Eye (tissue), 1 donor: ENCODE data around the gene RNF220.

Experiments
- DNase-seq: peaks from one replicate; pipeline ENCODE4 v3.0.0-alpha.2; 2015

The RNF220 gene

DNA sequence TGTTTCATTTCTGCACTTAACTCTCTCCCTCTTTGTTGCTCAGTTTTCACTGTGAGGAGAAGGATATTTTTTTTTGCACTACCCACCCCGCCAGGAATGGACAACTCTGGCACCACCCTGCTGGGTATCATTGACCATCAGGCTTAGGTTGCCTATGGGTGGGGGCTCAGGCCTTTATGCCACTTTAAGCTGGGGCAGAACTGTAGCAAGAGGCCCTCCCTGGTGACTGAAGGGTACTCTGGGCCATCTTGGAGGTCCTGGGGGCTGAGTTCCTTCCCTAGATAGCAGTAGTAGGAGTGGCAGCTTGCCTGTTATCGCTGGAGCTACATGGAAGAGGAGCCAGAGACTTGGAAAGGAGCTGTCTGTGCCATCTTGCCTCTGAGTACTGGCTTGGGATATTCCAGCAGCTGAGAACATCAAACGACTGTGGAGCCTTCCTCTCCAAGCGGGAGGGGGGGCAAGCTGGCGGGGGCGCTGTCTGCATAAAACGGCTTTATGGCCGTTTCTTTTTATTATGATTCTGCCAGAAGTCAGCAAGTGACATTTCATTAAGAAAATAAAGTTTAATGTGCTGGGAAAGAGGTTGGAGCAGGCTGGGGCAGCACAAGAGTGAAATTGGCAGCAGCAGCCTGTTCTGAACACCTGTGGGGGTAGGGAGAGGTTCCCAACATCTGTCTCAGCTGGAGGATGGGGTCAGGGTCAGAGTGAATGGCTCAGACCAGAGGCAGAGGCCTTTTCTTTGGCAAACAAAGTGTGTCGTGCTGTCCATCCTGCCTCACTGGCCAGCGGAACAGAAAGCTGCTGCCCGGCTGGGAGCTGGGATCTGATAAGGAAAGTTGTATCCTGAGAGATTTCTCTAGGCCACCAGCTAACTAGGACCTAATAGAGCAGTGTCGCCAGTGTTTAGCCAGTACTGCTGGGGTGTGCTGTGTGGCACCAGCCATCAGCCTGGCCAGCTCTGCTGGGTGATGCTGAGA is 236.4 kb downstream of the RNF220 start:
- DNase-seq = no peak

DNA sequence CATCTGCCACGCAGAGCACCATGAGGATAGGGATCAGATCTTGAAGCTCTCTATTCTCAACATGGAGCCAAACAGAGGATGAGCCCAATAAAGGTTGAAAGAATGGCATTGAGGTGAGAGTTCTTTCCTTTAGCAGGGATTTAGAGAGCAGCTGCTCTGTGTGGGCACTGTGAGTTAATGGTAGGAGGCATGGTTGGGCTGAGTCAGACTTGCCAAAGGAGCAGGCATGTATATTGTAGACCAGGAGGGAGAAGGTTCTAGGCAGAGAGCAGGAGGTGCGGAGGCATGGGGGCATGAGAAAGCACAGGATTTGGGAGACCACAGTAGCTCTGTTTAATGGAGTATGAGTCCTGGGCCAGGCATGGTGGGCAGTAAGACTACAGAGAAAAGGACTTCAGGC is 237.2 kb downstream of the RNF220 start:
- no peak for DNase-seq

DNA sequence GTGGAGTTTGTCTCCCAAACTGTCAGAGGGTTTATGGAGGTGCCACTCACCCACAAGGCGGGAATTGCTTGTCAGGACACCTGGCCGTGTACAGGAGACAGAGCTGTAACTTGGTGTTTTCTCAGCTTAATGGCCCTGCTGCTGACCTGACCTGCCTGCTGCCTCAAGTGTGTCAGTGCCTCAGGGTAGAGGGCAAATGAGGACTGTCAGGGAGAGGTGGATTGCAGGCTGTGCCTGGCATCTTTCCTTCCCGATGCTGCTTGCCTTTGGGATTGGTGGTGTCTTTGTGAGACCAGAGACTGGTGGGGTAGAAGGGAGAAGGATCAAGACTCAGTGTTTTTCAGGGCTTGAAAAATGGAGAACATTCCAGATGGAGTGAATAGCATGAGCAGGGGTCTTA is 237.9 kb downstream of the RNF220 start:
- no peak for DNase-seq

DNA sequence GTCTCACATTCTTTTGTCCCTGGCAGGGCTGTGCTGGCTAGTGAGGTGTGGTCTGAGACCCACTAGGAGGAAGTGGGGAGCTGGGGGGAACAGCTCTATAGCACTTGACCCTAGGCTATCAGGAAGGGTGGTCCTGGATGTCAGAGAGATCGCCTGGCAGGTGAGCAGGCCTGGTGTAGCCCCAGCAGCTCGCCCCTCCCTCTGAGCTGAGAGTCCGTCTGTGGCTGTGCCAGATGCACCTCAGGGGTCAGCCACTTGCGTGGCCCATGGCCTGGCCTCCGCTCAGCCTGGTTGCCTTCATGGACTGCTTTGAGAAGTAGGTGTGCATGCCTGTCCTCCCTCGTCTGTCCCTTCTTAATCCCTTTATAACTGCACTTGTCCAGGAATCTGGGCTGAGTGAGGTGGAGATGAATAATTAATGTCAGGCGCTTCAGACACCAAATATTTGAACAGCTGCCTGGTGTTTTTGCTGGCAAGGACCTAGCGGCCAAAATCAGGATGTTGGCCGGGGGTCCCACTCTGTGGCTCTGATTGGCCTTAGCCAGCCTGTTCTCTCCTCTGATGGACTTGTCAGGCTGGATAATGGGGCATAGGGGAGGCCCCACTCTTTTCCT is 238.8 kb downstream of the RNF220 start:
- DNase-seq = no peak

DNA sequence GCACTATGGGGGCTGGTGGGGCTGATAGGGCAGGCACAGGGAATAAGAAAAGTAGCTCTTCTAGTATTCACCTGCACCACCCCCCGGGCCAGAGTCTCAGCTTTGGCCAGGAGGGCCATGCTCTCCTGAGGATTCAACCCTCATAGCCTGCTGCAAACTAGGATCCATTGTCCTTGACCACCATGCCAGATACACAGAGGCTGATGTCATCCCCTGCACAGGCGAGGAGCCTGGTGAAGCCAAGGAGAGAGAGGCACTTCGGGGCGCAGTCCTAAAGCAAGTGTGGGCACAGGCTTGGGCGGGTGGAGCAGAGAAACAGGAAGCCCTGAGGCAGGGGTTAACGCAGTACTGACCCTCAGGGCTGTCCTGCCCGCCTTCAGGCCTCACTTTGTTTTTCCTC is 239.8 kb downstream of the RNF220 start:
- DNase-seq = no peak

DNA sequence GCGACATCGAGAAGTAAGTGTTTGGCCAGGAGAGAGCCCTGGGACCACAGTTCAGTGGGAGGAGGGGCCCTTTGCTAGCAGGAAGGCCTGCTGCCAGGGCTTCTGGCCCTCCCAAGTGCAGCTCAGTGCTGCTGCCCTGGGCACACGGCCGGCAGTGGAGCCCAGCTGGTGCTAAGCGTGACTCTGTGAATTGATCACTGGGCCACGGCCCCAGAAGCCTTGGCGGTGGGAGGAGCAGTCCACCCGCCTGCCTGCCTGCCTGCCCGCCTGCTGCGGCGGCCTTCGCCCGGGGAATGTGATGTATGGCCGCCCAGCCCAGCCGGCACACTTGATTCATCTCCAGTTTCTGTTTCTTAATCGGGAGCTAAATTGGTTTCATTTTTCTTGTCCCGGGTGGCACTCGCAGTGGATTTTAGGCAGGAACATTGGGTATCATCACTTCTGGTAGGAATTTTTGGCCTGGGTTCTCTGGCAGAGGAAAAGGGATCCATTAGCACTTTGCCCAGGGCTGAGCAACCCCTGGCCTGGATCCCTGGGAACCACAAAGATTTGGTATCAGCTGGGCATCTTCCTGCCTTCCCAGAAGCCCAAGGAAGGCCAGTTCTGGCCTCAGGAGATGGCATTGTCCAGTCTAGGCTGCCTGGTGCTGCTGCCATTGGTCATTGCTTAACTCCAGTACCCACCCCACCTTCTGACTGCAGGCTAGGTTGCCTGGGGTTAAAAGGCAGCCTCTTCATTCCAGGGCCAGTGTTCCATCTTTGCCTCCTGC is 240.6 kb downstream of the RNF220 start:
- no peak for DNase-seq

DNA sequence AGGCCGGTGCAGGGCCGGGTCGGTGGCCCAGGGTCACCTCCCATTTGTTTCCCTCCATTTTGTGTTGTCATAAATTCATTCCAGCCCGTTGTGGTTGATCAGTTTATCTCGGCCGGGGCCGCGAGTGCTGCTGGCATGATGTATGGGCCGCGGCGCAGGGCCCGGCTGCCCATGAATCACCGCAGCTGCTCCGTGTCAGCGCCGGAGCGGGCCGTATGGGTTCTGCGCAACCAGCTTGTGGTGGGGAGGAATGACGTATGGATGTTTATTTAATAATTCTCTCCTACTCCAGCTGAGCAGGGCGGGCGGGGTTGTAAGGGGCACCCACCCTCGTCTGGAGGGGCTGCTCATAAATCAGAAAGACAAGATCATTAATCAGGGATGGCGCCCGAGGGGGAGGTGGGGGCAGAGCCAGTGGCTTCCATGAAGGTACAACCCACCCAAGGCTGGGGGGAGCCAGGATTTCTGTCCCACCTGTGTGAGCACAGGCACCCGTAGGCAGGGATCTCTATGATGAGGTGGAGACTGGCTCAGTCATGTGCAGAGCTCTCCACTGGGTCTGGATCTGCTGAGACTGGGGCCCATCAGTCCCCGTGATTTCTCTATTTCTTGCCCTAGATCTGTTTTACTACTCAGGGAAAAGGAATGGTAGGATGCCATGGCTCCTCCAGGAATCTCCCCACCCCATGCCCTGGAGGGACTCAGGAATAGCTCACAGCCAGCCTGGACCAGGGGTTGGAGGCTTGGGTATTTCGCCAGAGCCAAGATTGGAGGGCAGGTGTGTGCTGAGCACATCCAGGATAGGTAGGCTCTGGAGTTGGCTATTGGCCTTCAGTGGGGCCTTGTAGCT is 241.4 kb downstream of the RNF220 start:
- no peak for DNase-seq

DNA sequence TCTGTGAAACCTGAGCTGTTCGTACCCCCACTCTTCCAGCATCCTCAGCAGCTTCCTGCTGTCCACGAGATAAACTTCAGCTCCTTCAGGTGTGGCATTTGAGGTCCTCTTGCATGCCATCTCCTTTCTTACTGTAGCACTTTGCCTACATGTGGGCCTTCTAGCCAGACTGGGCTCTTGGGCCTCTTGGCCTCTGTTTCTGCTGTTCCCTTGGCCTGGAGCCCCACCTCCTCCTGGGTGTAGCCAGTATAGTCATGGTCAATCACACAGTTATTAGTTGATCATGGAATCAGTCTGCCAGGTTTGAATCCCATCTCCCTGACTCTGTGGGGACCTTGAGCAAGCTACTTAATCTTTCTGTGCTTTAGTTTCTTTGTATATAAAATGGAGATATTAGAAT is 242.8 kb downstream of the RNF220 start:
- no peak for DNase-seq

DNA sequence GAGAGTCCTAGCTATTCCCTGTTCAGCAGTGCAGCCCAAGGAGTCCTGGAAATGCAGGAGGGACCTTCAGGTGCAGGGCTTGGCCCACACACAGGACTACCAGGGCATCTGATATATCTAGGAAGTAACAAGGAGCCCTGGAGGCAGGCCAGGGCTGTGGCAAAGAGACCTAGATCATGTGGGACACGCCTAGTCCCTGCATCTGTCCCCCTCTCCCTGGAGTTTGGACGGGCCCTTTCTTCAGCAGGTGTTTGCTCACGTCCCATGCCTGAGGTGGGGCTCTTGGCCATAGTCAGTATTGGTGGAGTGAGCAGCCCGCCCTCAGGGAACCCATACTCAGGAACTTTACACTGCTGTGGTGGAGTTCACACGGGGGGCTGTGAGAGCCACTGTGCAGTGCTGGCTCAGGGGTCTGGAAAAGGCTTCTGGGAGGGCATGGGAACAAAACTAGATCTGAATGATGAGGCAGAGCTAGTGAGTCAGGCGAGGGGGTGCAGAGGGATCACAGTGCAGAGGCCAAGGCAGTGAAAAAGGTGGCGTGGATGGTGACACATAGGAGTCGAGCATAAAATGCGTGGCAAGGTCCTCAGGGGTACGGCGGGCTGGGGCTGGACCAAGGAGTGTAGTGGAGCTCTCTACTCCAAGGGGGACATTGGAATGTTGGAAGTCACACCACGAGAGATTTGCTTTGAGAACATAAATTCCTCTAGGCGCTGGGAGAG is 243.6 kb downstream of the RNF220 start:
- DNase-seq = no peak

DNA sequence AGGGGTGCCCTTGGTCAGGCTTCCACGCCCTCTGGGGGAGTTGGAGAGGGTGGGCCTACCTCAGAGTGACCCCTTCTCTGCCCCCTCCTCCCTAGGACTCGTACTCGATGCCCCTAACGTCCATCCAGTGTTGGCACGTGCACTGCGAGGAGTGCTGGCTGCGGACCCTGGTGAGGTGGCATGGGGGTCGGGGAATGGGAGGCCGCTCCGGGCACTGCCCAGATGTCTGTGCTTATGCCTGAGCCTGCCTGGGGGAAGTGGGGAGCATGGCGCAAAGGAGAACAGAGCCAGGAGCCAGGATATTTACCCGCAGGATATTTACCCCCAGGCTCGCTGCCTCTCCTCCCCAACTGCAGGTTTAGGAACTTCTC is 244.7 kb downstream of the RNF220 start:
- no peak for DNase-seq

DNA sequence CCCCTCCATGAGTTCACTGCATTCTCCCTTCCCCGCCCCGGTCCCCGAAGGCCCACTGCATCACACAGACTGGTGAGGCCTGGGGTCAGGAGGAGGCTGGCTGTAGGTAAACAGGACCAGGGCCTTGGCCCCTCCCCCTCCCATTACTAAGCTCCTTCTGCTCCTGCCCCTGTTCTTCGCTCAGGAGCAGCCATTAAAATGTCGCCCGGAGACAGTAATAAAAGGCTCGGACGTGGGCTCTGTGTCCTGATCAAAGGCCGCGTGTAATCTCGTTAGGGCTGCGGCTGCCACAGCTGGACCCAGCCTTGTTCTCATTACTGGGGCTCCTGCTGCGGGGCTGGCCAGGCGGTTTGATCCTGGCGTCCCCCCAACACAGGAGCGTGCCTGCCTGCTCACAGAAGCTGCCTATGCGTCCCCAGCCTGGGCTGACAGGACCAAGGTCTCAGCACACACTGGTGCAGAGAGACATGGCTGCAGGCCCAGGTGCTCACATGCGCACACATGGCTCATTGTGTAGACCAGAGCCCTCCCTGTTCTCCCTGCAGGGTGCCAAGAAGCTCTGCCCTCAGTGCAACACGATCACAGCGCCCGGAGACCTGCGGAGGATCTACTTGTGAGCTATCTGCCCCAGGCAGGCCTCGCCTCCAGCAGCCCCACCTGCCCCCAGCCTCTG is 245.2 kb downstream of the RNF220 start:
- DNase-seq = peak; percentile 72

DNA sequence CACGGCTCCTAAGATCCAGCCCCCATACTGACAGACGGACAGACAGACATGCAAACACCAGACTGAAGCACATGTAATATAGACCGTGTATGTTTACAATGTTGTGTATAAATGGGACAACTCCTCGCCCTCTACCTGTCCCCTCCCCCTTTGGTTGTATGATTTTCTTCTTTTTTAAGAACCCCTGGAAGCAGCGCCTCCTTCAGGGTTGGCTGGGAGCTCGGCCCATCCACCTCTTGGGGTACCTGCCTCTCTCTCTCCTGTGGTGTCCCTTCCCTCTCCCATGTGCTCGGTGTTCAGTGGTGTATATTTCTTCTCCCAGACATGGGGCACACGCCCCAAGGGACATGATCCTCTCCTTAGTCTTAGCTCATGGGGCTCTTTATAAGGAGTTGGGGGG is 246.0 kb downstream of the RNF220 start:
- DNase-seq = no peak

DNA sequence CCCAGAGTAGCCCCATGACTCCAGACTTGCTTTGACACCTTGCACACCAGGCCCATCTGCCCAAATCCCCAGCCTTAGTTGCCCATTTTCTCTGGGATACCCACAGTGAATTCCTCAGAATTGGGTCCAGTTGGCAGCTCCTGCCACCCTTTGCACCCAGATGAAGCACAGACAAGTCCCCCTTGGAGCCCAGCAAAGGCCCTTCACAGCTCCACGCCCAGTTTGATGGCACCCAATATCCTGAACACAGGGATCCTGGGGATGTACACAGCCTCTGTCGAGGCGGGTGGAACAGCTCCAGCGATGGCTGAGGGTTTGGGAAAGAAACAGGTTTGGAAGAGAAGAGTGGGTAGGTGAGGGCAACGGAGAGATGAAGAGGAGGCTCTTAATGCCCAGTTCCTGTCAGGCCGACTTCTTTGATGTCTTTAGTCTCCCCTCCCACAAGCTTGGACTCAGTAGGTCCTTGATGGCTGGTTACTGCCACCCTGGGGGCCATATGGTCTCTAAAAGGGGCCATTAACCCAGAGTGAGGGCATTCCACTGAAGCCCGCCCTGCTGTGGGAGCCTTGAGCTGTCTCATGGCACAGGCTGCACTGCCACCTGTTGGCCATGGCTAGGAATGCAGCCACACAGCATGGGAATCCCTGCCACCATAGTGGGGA is 247.5 kb downstream of the RNF220 start:
- DNase-seq = peak; percentile 93

DNA sequence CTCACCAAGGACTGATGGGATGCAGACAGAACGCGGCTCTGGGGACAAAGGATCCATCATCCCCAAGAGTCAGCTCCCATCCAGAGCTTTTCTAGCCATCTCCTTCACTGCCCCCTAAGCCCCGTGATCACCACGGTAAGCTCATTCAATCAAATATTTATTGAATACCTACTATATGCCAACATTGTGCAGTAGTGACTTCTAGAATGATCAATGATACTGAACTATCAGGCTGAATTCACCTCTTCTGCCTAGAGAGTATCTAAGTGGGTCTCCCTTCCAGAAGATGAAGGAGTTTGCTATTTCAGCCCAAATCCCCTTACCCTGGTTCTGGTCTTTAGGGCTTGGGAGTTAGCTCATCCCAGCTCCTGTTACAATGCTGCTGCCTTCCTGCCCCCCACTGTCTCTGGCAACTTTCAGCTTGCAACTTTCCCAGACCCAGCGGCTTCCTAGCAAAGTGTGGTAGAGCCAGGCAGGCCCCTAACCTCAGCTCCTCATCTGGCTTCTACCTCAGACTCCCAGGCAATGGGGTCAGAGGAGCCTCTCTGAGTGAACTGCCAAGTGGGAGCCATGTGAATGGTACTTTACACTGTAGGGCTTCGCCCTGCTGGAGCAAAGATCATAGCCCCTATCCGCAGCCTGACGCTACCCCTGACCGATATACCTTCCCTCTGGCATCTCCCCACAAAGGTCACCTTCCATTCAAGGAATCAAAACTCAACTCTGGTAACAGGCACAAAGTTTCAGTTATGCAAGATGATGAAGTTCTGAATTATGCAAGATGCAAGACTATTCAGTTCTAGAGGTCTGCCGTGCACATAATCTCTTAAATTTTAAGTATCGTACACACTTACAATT is 248.3 kb downstream of the RNF220 start:
- no peak for DNase-seq

DNA sequence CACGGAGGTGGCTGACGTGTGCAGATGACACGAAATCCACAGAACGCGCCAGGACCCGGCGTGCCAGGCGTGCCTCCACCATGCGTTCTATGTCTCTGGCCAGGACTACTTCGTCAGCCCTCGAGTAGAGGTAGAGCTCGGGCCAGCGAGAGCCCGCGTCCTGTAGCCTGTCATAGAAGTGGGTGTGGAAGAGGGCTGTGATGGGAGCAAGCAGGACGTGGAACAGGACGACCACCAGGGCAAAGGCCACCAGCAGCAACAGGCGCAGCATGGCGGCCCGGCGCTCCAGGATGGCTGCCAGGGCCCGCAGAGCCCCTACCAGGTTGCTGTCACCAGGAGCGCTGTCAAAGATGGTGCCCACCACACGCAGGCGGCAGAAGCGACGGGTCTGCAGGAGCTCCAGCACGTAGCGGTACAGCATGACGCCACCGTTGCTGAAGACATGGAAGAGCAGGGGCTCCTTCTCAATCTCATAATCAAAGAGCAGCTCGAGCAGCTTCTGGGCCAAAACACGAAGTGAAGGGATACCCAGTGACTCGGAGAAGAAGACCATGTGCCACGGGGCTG is 249.6 kb downstream of the RNF220 start:
- DNase-seq = no peak

DNA sequence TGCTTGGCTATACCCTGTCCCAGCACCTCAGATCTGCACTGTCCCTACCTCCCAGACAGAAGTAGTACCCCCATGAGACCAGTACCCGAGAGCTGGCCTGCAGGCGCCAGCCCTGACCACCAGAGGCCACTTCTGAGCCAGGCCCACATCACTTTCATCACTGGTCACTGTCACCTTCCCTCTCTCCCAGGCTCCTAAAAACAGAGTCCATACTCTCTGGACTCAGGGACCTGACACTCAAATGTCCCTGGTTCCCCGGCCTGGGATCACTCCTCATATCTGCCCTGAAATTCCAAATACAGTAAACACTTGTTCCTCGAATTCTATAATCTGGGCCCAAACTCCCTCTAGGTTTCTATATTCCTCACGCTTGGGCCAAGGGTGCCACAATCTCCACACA is 250.6 kb downstream of the RNF220 start:
- DNase-seq = peak; percentile 28

DNA sequence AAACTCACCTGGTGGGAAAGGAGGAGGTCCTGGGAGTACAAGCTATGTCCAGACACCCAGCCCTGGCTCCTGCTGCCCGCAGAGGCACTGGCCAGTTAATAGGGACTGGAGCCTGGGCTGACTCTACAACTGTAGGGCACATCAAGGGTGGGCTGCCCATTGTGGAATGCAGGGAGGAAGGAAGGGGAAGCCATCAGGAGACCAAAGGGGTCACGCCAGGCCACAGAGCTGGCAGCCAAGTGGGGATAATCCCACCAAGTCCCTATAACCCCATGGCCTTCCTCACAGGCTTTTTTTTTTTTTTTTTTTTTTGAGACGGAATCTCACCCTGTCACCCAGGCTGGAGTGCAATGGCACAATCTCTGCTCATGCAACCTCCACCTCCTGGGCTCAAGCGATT is 254.5 kb downstream of the RNF220 start:
- DNase-seq = no peak

DNA sequence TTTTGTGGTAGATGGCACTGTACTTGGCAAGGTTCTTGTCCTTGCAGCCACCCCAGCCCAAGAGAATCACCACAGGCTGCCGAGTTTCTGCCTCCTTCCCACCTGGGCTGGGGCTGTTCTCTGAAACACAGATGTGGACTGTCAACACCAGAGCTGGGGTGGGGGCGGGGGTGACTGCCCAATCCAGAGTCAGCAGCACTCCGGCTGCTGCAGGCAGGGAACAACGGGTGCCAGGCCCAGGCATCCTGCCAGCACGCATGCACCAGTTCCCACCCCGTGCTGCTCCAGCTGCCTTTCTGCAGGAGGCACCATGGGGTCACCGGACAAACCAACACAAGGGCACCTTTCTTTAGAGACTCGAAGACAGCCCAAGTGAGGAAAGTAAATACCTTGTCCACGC is 255.1 kb downstream of the RNF220 start:
- no peak for DNase-seq
